GM18517 (cell line): ENCODE results near the gene QSOX1.

Source experiments
- ATAC-seq: cut with Tn5 transposase; IDR thresholded peaks from one replicate; pipeline ENCODE4 v1.9.1; 2021; ENCODE audit warnings: mild to moderate bottlenecking, moderate library complexity; ENCODE audit not compliant: unreplicated experiment

QSOX1 gene

GRCh38 chr1:180168786-180169639, 14.3 kb downstream of the QSOX1 start:
- ATAC-seq: no peak

GRCh38 chr1:180169640-180170195, 15.0 kb downstream of the QSOX1 start:
- no peak for ATAC-seq

- ATAC-seq: no peak
Measured at GRCh38 chr1:180170546-180171151, 16.0 kb downstream of the QSOX1 start.

- ATAC-seq: no peak
Measured at GRCh38 chr1:180171691-180172090, 17.0 kb downstream of the QSOX1 start.

GRCh38 chr1:180173451-180173850, 18.8 kb downstream of the QSOX1 start:
- no peak for ATAC-seq

- no peak for ATAC-seq
Measured at GRCh38 chr1:180173952-180174351, 19.3 kb downstream of the QSOX1 start.

GRCh38 chr1:180175291-180175690, 20.6 kb downstream of the QSOX1 start:
- no peak for ATAC-seq

- ATAC-seq: no peak
Measured at GRCh38 chr1:180175806-180176205, 21.1 kb downstream of the QSOX1 start.

- no peak for ATAC-seq
Measured at GRCh38 chr1:180176965-180177364, 22.3 kb downstream of the QSOX1 start.

GRCh38 chr1:180177931-180178330, 23.3 kb downstream of the QSOX1 start:
- no peak for ATAC-seq

GRCh38 chr1:180178511-180179161, 24.0 kb downstream of the QSOX1 start:
- ATAC-seq: no peak

- no peak for ATAC-seq
Measured at GRCh38 chr1:180179162-180179957, 24.7 kb downstream of the QSOX1 start.

GRCh38 chr1:180181048-180181447, 26.4 kb downstream of the QSOX1 start:
- ATAC-seq: no peak

GRCh38 chr1:180181996-180182642, 27.4 kb downstream of the QSOX1 start:
- ATAC-seq: no peak

GRCh38 chr1:180182643-180183311, 28.1 kb downstream of the QSOX1 start:
- no peak for ATAC-seq

GRCh38 chr1:180183426-180183825, 28.8 kb downstream of the QSOX1 start:
- ATAC-seq: no peak

GRCh38 chr1:180184041-180184440, 29.4 kb downstream of the QSOX1 start:
- ATAC-seq: no peak

GRCh38 chr1:180185281-180185680, 30.6 kb downstream of the QSOX1 start:
- no peak for ATAC-seq

- ATAC-seq: no peak
Measured at GRCh38 chr1:180185971-180186645, 31.4 kb downstream of the QSOX1 start.
